NCI-H82 treated with DMSO at 0.1 percent for 48 hours (cell line): ENCODE measurements around the gene FHIT.

ENCODE experiments used
- DNase-seq: peaks from one replicate; lab custom pipeline; 2025; ENCODE audit not compliant: unreplicated experiment; lab: John Stamatoyannopoulos, UW

Gene FHIT

GRCh38 chr3:60434323-60434722 is 816.9 kb downstream of the FHIT start:
- no peak for DNase-seq

- no peak for DNase-seq
Measured at GRCh38 chr3:60431599-60431958, 819.7 kb downstream of the FHIT start.

GRCh38 chr3:60430205-60430604 is 821.0 kb downstream of the FHIT start:
- DNase-seq, result no peak

GRCh38 chr3:60427109-60427508 is 824.1 kb downstream of the FHIT start:
- no peak for DNase-seq

GRCh38 chr3:60424942-60425341 is 826.3 kb downstream of the FHIT start:
- no peak for DNase-seq

- no peak for DNase-seq
Measured at GRCh38 chr3:60424034-60424433, 827.2 kb downstream of the FHIT start.

- no peak for DNase-seq
Measured at GRCh38 chr3:60423556-60423955, 827.7 kb downstream of the FHIT start.

GRCh38 chr3:60421749-60422446 is 829.4 kb downstream of the FHIT start:
- DNase-seq, result no peak

- DNase-seq, result peak; percentile 77
Measured at GRCh38 chr3:60417576-60417975, 833.7 kb downstream of the FHIT start.

- no peak for DNase-seq
Measured at GRCh38 chr3:60414011-60414410, 837.2 kb downstream of the FHIT start.

GRCh38 chr3:60413551-60413950 is 837.7 kb downstream of the FHIT start:
- no peak for DNase-seq

- no peak for DNase-seq
Measured at GRCh38 chr3:60403866-60404265, 847.4 kb downstream of the FHIT start.

- DNase-seq, result no peak
Measured at GRCh38 chr3:60402931-60403330, 848.3 kb downstream of the FHIT start.

- DNase-seq, result no peak
Measured at GRCh38 chr3:60399861-60400845, 851.1 kb downstream of the FHIT start.

GRCh38 chr3:60399292-60399691 is 852.0 kb downstream of the FHIT start:
- no peak for DNase-seq

GRCh38 chr3:60395173-60395762 is 856.0 kb downstream of the FHIT start:
- no peak for DNase-seq

GRCh38 chr3:60393946-60394345 is 857.3 kb downstream of the FHIT start:
- no peak for DNase-seq

GRCh38 chr3:60392501-60392900 is 858.8 kb downstream of the FHIT start:
- no peak for DNase-seq

GRCh38 chr3:60391292-60391691 is 860.0 kb downstream of the FHIT start:
- DNase-seq, result no peak

- DNase-seq, result no peak
Measured at GRCh38 chr3:60388731-60389130, 862.5 kb downstream of the FHIT start.

GRCh38 chr3:60386306-60386705 is 864.9 kb downstream of the FHIT start:
- DNase-seq, result no peak

GRCh38 chr3:60384341-60384740 is 866.9 kb downstream of the FHIT start:
- DNase-seq, result no peak
